ENCODE measurements around the gene EIF4A2.
"Not testable (repeated sequence)": the region's sequence is repeated elsewhere in the genome, so short reads cannot be mapped to it uniquely, and the experiment has no call there.

The EIF4A2 gene

DNA sequence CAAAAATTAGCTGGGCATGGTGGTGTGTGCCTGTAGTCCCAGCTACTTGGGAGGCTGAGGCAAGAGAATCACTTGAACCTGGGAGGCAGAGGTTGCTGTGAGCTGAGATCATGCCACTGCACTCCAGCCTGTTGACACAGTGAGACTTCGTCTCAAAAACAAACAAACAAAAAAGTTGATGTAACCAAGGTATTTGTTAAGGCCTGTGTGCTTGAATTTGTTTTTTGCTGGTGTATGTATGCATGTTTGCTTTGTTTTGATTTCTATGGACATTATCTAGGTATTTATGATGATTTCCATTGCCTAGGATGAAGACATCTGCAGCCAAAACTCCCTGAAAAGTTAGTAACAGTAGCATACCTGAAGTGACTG is 39.0 kb downstream of the EIF4A2 start:
- not testable (repeated sequence) for DNase-seq

DNA sequence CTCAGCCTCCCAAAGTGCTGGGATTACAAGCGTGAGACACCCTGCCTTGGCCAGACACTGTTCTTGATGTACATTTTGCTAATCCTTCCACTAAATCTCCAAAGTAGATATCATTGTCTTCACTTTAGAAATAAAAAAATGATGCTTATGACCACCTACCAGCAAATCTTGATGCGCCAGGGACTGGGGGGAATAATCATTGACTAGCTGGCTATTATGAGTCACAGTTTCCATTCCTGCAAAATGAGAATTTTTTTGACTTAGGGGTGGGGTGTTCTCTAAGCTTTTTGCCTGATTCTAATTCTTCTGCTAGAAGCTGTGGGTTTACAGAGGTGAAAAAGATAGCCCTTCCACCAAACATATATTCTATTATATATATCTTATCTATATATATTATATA is 40.0 kb downstream of the EIF4A2 start:
- DNase-seq = peak; percentile 25

DNA sequence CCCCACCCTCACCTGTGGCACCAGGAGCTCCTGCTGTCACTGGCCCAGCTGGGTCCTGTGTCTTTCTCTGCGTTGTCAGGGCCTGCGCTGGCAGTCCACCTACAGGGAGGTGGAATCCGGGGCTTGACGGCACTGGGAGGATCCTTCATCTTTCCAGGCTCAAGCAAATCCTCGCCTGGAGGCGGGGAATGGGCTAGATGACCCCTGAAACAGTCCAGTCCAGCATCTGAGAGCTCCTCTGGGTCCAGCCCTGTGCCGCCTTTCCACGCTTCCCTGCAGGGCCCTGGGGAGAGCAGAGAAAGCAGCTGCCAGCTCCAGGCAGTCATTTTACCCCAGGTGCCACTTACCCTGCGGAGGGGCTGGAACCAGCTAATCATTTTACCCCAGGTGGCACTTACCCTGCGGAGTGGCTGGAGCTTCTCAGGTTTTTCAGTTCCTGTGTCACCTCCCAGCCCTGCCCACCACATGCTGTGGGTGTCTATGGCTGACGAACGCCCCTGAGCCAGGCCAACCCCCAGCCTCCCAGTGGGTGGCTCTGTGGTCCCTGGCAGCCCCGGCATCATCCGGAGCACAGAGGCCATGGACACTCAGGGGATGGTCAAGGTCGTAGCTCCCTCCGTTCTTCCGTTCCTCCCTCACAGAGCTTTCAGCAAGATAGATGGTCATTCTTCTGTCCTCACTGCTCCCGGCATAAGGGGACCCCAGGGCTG is 41.2 kb downstream of the EIF4A2 start:
- peak; percentile 54 for DNase-seq

DNA sequence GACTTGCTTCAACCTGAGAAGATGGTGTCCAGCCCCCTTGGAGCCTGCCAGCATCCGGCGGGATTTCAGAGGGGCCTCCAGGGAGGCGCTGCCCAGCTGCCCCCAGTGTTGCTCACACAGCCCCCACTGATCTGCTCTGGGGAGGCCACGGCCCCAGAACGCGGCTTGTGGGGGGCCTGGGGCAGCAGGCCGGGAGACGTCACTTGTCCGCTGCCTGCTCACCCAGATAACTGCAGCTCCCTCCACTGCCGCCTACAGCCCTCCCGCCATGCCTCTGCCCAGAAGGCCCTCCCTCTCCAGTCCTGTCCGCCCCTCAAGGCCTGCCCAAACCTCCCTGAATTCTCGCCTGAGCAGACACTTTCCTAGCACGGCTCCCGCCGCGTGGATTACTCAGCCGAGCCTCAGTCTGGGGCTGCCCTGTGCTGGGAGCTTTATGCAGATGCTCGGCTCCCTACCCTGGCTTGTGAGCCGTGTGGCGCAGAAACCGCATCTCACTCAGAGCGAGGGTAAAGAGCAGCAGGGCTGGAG is 42.0 kb downstream of the EIF4A2 start:
- DNase-seq = peak; percentile 76

DNA sequence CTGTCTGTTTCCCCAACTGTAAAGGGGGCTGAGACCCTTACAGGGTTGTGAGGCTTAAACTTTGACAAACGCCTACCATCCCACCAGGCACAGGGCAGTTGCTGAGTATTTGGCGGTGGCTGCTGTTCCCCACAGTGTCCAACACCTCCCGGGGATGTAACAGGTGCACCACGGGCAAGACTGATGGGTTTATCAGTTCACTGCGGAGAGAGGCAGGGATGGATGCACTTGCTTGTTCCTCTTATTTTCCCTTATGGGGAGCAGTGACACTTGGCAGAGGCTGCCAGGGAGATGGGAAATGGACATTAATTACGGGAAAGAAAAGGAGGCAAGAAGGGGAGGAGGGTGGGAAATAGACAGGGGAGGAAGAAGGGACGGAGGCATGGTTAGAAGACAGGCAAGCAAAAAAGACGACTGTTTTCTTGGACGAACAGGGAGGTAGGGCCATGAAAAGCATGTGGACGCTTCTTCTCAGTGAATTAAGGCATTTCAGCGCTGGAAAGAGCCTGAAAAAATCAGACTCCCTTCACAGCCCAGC is 42.6 kb downstream of the EIF4A2 start:
- no peak for DNase-seq

DNA sequence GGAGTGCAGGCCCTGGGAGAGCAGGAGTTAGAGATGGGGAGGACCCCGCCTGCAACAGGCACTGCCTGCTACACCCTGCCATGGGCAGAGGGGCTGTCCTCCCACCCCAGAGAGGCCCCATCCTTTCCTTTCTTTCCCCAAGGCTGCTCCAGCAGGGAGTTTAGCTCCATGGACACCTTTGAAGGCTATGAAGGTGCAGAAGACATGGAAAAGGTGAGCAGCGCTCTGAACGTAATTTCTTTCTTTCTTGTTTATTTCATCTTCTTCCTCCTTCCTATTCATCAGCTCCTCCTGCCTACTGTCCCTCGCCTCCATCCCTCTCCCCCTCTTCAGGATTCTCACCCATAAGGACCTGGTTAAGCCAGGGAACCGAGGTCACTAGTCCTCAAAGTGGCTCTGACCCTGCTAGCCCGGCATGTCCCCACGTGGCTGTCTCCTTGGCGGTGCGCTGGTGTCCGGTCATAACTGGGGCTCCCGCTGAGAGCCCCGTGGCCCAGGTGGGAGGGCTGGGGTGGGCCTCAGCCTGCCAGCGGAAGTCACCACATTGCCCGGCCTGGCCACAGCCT is 43.1 kb downstream of the EIF4A2 start:
- DNase-seq = peak; percentile 65

DNA sequence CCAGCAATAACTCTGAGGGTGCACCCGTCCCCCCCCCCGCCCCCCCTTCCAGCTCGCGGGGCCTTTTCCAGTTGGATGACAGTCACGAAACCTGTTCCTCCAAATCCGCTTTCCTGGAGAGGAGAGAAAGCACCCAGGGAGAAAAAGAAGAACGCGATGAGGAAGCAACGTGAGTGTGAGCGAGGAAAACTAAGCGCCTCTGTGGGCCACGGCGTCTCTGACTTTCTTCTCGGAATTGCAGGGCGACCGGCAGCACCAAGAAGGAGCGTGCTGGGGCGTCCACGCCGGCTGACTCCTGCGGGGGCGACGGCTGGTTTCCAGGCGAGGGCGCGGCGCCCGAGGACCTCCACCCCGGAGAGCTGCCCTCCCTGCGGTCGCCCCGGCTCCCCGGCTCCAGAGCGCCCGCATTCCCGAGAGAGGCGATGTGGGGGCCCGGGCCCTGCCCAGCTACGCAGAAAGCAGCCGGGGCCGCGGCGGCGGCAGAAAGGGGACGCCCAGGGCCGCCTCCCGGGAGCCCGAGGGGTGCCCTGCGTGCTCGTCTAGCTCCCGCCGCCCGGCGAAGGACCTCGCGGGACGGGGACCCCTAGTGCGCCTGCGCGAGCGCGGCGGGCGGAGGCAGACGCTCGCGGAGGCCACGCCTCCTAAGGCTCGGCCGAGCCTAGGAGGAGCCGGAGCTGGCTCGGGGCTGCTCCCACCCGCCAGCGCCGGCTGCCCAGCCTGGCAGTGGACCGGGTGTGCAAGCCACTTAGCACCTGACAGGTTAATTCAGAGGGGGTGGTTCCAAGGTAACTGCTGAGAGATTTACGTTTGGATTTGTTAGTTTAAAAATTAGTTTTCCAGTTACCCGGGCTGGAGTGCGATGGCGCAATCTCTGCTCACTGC is 43.8 kb downstream of the EIF4A2 start:
- DNase-seq = peak; percentile 92

DNA sequence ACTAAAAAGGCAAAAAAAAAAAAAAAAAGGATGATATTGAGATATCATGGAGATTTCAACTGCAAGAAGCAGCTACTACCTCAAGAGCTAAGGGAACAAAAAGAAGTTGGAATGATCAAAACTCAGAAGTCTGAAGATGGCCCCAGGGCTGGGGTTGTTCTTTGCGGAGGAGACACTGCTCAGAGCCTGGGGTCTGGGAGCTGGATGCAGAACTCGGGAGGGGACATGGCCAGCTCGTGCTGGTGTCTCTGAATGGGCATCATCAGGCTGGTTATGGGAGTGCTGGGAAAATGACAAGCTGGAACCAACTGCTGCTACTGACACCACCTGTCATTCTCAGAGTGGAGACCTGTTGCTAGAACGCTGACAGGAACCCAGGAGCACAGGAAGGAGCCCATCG is 45.0 kb downstream of the EIF4A2 start:
- peak; percentile 50 for DNase-seq

DNA sequence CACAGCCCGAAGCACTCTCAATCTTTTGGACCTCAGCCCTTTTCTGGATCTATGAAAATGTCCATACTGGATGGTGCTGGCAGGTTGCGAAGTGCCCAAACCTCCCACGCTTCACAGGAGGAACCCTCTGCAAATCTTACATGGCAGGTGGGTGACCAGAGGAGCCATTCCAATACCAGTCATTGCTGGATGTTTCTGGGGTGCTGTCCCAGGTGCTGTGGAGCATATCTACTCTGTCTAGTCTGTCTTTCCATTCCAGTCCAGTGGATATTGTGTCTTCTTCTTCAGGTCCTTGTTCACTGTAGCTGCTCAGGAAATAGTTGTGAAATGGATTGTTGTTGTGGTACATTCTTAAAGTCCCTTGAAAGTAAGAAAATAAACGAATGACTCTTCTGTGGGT is 48.4 kb downstream of the EIF4A2 start:
- DNase-seq = no peak

DNA sequence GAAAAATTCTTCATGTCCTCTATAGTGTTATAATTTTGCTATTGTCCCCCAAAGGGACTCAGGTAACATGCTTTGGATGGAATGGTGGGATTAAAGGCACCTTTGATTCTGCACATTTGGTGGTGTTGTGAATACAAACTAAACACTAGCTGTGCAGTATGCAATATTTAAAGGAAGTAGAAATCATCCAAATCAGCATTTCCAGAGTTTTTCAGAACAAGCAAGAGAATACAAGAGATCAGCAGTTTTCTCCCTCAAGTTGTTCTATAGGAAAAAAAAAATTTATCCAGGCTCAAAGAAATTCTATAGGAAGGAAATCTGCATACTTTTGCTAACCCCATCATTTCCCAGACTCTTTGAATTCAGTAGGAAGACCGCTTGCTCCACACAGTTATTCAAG is 48.9 kb downstream of the EIF4A2 start:
- DNase-seq = no peak
